ENCODE measurements around the gene CCDC192.

DNA sequence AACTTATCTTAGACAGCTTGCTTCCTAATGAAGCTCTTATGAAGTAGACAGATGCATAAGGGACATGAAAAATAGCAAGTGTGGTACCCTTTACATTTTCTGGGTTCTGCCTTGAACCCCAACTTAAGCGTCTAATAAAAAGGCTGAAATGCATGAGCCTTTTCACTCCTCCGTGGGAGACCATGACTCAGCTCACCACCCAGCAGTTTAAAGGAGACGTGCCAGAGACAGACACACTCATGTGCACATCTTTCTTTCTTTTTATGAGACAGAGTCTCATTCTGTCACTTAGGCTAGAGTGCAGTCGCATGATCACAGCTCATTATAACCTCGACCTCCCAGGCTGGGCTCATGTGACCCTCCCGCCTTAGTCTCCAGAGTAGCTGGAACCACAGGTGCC is 32.0 kb upstream of the CCDC192 start:
- TF ChIP-seq POLR2A (IDR thresholded peaks at IDR 0.05) (no peak), EP300 (IDR thresholded peaks at IDR 0.05) (no peak)
- TF ChIP-seq, protein P1, sequence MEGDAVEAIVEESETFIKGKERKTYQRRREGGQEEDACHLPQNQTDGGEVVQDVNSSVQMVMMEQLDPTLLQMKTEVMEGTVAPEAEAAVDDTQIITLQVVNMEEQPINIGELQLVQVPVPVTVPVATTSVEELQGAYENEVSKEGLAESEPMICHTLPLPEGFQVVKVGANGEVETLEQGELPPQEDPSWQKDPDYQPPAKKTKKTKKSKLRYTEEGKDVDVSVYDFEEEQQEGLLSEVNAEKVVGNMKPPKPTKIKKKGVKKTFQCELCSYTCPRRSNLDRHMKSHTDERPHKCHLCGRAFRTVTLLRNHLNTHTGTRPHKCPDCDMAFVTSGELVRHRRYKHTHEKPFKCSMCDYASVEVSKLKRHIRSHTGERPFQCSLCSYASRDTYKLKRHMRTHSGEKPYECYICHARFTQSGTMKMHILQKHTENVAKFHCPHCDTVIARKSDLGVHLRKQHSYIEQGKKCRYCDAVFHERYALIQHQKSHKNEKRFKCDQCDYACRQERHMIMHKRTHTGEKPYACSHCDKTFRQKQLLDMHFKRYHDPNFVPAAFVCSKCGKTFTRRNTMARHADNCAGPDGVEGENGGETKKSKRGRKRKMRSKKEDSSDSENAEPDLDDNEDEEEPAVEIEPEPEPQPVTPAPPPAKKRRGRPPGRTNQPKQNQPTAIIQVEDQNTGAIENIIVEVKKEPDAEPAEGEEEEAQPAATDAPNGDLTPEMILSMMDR (IDR thresholded peaks at IDR 0.05), result no peak

Measured in suprapubic skin (tissue), 3 donors.